HepG2 (cell line): ENCODE results near the gene LMNA. TPM values are rescaled to one million over a fixed set of nuclear protein-coding genes. Genes with fewer than 3 reads are reported as not detected.

Experiments used
- AKNA ChIP-seq: sonication (generic); formaldehyde crosslinking; IDR thresholded peaks from 2 replicates; pipeline ENCODE4 v1.4.0; 2020; ENCODE audit warnings: missing genetic modification reagents, borderline replicate concordance
- ARID2 ChIP-seq: sonication (generic); formaldehyde crosslinking; IDR thresholded peaks from 2 replicates; pipeline ENCODE4 v1.8.1; 2022; ENCODE audit warnings: mild to moderate bottlenecking, missing genetic modification reagents, borderline replicate concordance
- FOXO1 ChIP-seq: sonication (generic); formaldehyde crosslinking; IDR thresholded peaks from 2 replicates; pipeline ENCODE4 v1.4.0; 2020; ENCODE audit warnings: missing genetic modification reagents
- MED13 ChIP-seq: sonication (generic); formaldehyde crosslinking; IDR thresholded peaks from 2 replicates; pipeline ENCODE4 v1.5.0; 2020; ENCODE audit warnings: missing genetic modification reagents
- MTF2 ChIP-seq: sonication (generic); formaldehyde crosslinking; IDR thresholded peaks from 2 replicates; pipeline ENCODE4 v1.5.0; 2020; ENCODE audit warnings: missing genetic modification reagents, borderline replicate concordance
- RNF219 ChIP-seq: sonication (generic); formaldehyde crosslinking; IDR thresholded peaks from 2 replicates; pipeline ENCODE4 v1.5.0; 2020; ENCODE audit warnings: mild to moderate bottlenecking, missing genetic modification reagents
- STAT6 ChIP-seq: sonication (generic); formaldehyde crosslinking; IDR thresholded peaks from 2 replicates; pipeline ENCODE4 v1.4.0; 2020; ENCODE audit warnings: missing genetic modification reagents, mild to moderate bottlenecking, borderline replicate concordance
- TBX3 ChIP-seq: fragments of 450-650 bp; IDR thresholded peaks from 2 replicates; pipeline ENCODE4 v1.6.1; 2017; ENCODE audit warnings: antibody characterized with exemption, mild to moderate bottlenecking, inconsistent platforms, borderline replicate concordance
- THYN1 ChIP-seq: sonication (generic); formaldehyde crosslinking; IDR thresholded peaks from 2 replicates; pipeline ENCODE4 v1.8.1; 2023; ENCODE audit warnings: low read depth, mild to moderate bottlenecking, moderate library complexity, missing genetic modification reagents, borderline replicate concordance
- ZFP91 ChIP-seq: sonication (generic); formaldehyde crosslinking; IDR thresholded peaks from 2 replicates; pipeline ENCODE4 v1.9.0; 2022; ENCODE audit warnings: missing genetic modification reagents, mild to moderate bottlenecking, borderline replicate concordance
- ZFX ChIP-seq: sonication (generic); formaldehyde crosslinking; IDR thresholded peaks from 2 replicates; pipeline ENCODE4 v1.4.0; 2020; ENCODE audit warnings: mild to moderate bottlenecking, low read depth, missing genetic modification reagents, moderate library complexity
- ZNF280B ChIP-seq: sonication (generic); formaldehyde crosslinking; IDR thresholded peaks from 2 replicates; pipeline ENCODE4 v1.5.0; 2020; ENCODE audit warnings: missing genetic modification reagents, mild to moderate bottlenecking, borderline replicate concordance
- ZNF460 ChIP-seq: sonication (generic); formaldehyde crosslinking; IDR thresholded peaks from 2 replicates; pipeline ENCODE4 v1.5.1; 2020; ENCODE audit warnings: missing genetic modification reagents, mild to moderate bottlenecking, borderline replicate concordance
- ZNF547 ChIP-seq: sonication (generic); formaldehyde crosslinking; IDR thresholded peaks from 2 replicates; pipeline ENCODE4 v1.5.1; 2020; ENCODE audit warnings: mild to moderate bottlenecking, missing genetic modification reagents
- ZNF572 ChIP-seq: sonication (generic); formaldehyde crosslinking; IDR thresholded peaks from 2 replicates; pipeline ENCODE4 v1.5.1; 2020; ENCODE audit warnings: mild to moderate bottlenecking, missing genetic modification reagents
- polyA plus RNA-seq, 8 experiments: library from polyadenylated mRNA; depleted of rRNA in 3 of 8; stranded (reverse) in 7 of 8; unstranded in 1 of 8; fragments of >200 nt; fragmentation: Illumina TruSeq in 4 of 8; extraction: Trizol in 4 of 8; gene quantifications; 2 replicates each; pipeline versions ENCODE4 v1.2.1 to v1.2.3, GENCODE V29; 2011 to 2016; ENCODE audit warnings: low read depth in 4 of 8, missing spikeins in 1 of 8, mixed read lengths in 1 of 8; ENCODE audit not compliant: insufficient read depth in 1 of 8
- total RNA-seq, 5 experiments: library from RNA; depleted of rRNA; stranded (reverse); fragments of >200 nt; fragmentation: Illumina TruSeq; extraction: Trizol; gene quantifications; 2 replicates each; pipeline ENCODE4 v1.2.3, GENCODE V29; 2016; ENCODE audit warnings: low read depth in 1 of 5

The LMNA gene
- total and polyA plus RNA-seq, 2 of the 13 experiments (the other 11 are each of a cell fraction or from before 2014, with no cell fraction given) = 107 to 225 TPM

GRCh38 chr1:156176610-156177210, 62.2 kb downstream of the LMNA start (continued):
- TF ChIP-seq AKNA (CRISPR knock-in tag) = no peak
- 0 out of 2 replicates have a peak, but pooled peaks have one; percentile 25 for TF ChIP-seq ZFX
- 0 out of 2 replicates have a peak, but pooled peaks have one; percentile 33 for TF ChIP-seq ZNF280B (CRISPR knock-in tag)
- TF ChIP-seq THYN1 (CRISPR knock-in tag) = no peak
- no peak for TF ChIP-seq TBX3
- TF ChIP-seq ZNF460 = no peak
- 0 out of 2 replicates have a peak, but pooled peaks have one; percentile 20 for TF ChIP-seq ZNF547
- TF ChIP-seq MED13 (CRISPR knock-in tag) = no peak
- TF ChIP-seq FOXO1 (CRISPR knock-in tag) = no peak
- TF ChIP-seq ZNF572 = no peak
- TF ChIP-seq RNF219 (CRISPR knock-in tag) = no peak
- TF ChIP-seq MTF2 (CRISPR knock-in tag) = no peak
- no peak for TF ChIP-seq STAT6 (CRISPR knock-in tag)
- TF ChIP-seq ARID2 (CRISPR knock-in tag) = no peak
- peak; percentile 77; the same call in 1 of the 2 replicates for TF ChIP-seq ZFP91 (CRISPR knock-in tag)
